Endothelial cell of umbilical vein (primary cell): Measurements from ENCODE around the gene REEP3. TPM values are rescaled to one million over a fixed set of nuclear protein-coding genes. Genes with fewer than 3 reads are reported as not detected.

Experiments used
- BruUV-seq: library from RNA; stranded (reverse); fragments of 400-500 nt; replicated peaks from 2 replicates; lab custom pipeline; 2021; lab: Mats Ljungman, UMichigan
- CTCF ChIA-PET: fragments of 300-600, 350-600 bp; sonication (Branson Sonifier 250); formaldehyde crosslinking; loops from one replicate; lab custom pipeline; 2021; ENCODE audit warnings: antibody characterized with exemption, inconsistent platforms; lab: Charles Lee
- POLR2A ChIA-PET: fragments of 300-600, 350-600 bp; sonication (Branson Sonifier 250); formaldehyde crosslinking; loops from one replicate; lab custom pipeline; 2021; ENCODE audit warnings: antibody characterized with exemption, inconsistent platforms; lab: Charles Lee
- DNase-seq: peaks from one replicate; pipeline ENCODE4 v3.0.0-alpha.2; 2011; ENCODE audit warnings: low read depth, low spot score
- FAIRE-seq: peaks from 2 replicates; lab custom pipeline; 2011; peaks lifted over from hg19 to GRCh38; lab: Jason Lieb, UNC
- H2AFZ ChIP-seq: 2 replicates; pipeline ENCODE4 v1.6.0; 2012; ENCODE audit warnings: low read depth, low read length, control low read depth, inconsistent platforms
- H3K27ac ChIP-seq: 2 replicates; pipeline ENCODE4 v1.5.1; 2011; ENCODE audit warnings: low read depth, mild to moderate bottlenecking, control low read depth, low read length, moderate library complexity; ENCODE audit not compliant: insufficient read depth
- H3K27me3 ChIP-seq, 2 experiments: 2 replicates each; pipeline versions ENCODE4 v1.6.0 to v1.6.1; 2011; ENCODE audit warnings: low read length in 2 of 2, mixed read lengths in 1 of 2; ENCODE audit not compliant: control insufficient read depth in 2 of 2, insufficient read depth in 2 of 2
- H3K36me3 ChIP-seq, 2 experiments: 2 replicates in 1 of 2; 3 replicates in 1 of 2; pipeline ENCODE4 v1.5.1; 2011; ENCODE audit warnings: low read length in 2 of 2, mild to moderate bottlenecking in 1 of 2, moderate library complexity in 1 of 2; ENCODE audit not compliant: control insufficient read depth in 2 of 2, insufficient read depth in 2 of 2; ENCODE audit errors: extremely low read depth in 1 of 2
- H3K4me1 ChIP-seq: 3 replicates; pipeline ENCODE4 v1.5.1; 2011; ENCODE audit warnings: mild to moderate bottlenecking, low read length; ENCODE audit not compliant: control insufficient read depth, insufficient read depth; ENCODE audit errors: extremely low read depth
- H3K4me2 ChIP-seq: 2 replicates; pipeline ENCODE4 v1.6.1; 2011; ENCODE audit warnings: low read length, control low read depth, mixed read lengths; ENCODE audit not compliant: insufficient read depth
- H3K4me3 ChIP-seq, 3 experiments: fragments of 200-600 bp in 1 of 3; sonication (generic), shearing (Covaris generic) in 1 of 3; replicated peaks in 1 of 3; 2 replicates each; pipeline ENCODE4 v1.5.1; 2011 to 2016; ENCODE audit warnings: control low read depth in 3 of 3, low read length in 3 of 3, mild to moderate bottlenecking in 2 of 3, inconsistent platforms in 1 of 3, low read depth in 1 of 3, moderate library complexity in 1 of 3; ENCODE audit not compliant: insufficient read depth in 1 of 3
- H3K79me2 ChIP-seq: 2 replicates; pipeline ENCODE4 v1.6.0; 2012; ENCODE audit warnings: low read length, inconsistent platforms; ENCODE audit not compliant: control insufficient read depth, insufficient read depth
- H3K9ac ChIP-seq: replicated peaks from 2 replicates; pipeline ENCODE3; 2011; ENCODE audit warnings: low read length, control low read depth; ENCODE audit not compliant: insufficient read depth; ENCODE audit errors: extremely low read depth
- H3K9me1 ChIP-seq: replicated peaks from 3 replicates; pipeline ENCODE4 v1.6.0; 2011; ENCODE audit warnings: mild to moderate bottlenecking, low read length; ENCODE audit not compliant: control insufficient read depth, insufficient read depth; ENCODE audit errors: extremely low read depth
- H3K9me3 ChIP-seq: replicated peaks from 2 replicates; pipeline ENCODE4 v1.5.1; 2012; ENCODE audit warnings: low read length, inconsistent platforms; ENCODE audit not compliant: control insufficient read depth, insufficient read depth
- H4K20me1 ChIP-seq: replicated peaks from 2 replicates; pipeline ENCODE3; 2011; ENCODE audit warnings: mild to moderate bottlenecking, low read length; ENCODE audit not compliant: control insufficient read depth, insufficient read depth; ENCODE audit errors: extremely low read depth
- EZH2 ChIP-seq: IDR thresholded peaks from 2 replicates; pipeline ENCODE4 v1.6.1; 2012; ENCODE audit warnings: borderline replicate concordance, low read depth, mild to moderate bottlenecking, moderate library complexity, low read length, inconsistent platforms; ENCODE audit not compliant: severe bottlenecking
- FOS ChIP-seq: IDR thresholded peaks from 2 replicates; pipeline ENCODE4 v1.6.1; 2011; ENCODE audit warnings: mild to moderate bottlenecking, low read length, moderate library complexity, borderline replicate concordance; ENCODE audit not compliant: insufficient read depth
- GATA2 ChIP-seq: IDR thresholded peaks from 2 replicates; pipeline ENCODE4 v1.7.0; 2011; ENCODE audit warnings: low read depth, mild to moderate bottlenecking, moderate library complexity, mixed read lengths, low read length; ENCODE audit not compliant: insufficient read length, insufficient read depth
- JUN ChIP-seq: IDR thresholded peaks from 2 replicates; pipeline ENCODE4 v1.6.1; 2011; ENCODE audit warnings: borderline replicate concordance, low read depth; ENCODE audit not compliant: insufficient read length, insufficient read depth
- POLR2A ChIP-seq: IDR thresholded peaks from 2 replicates; pipeline ENCODE4 v1.6.1; 2012; ENCODE audit warnings: low read depth, mild to moderate bottlenecking, control low read depth, low read length
- POLR2AphosphoS5 ChIP-seq: IDR thresholded peaks from 2 replicates; pipeline ENCODE4 v1.6.1; 2012; ENCODE audit warnings: low read depth, mild to moderate bottlenecking, control low read depth, low read length, moderate library complexity; ENCODE audit not compliant: insufficient read depth
- dilution Hi-C: fragments of 300-500 bp; cut with MboI; formaldehyde crosslinking; loops from one replicate; pipeline ENCODE4 v1.15.0; 2019; ENCODE audit warnings: low sequenced_read_pairs; ENCODE audit not compliant: extremely low pct_ligation_motif_present
- intact Hi-C: fragments of 100-400 bp; cut with micrococcal nuclease; formaldehyde crosslinking; loops from one replicate; pipeline ENCODE4 v1.10.0; 2022
- polyA plus RNA-seq, 4 experiments: library from polyadenylated mRNA; depleted of rRNA in 3 of 4; stranded (reverse) in 3 of 4; unstranded in 1 of 4; fragments of >200 nt; gene quantifications; 2 replicates each; pipeline versions ENCODE4 v1.2.1 to v1.2.3, GENCODE V29; 2011 to 2012; ENCODE audit warnings: missing spikeins in 1 of 4
- total RNA-seq: library from RNA; stranded (reverse); gene quantifications from 2 replicates; pipeline ENCODE4 v1.2.3, GENCODE V29; 2021

The REEP3 gene
- total and polyA plus RNA-seq, 2 donors (not counting 3 experiments of a cell fraction or from before 2014, with no cell fraction given) = 12.3 to 48.3 TPM

DNA sequence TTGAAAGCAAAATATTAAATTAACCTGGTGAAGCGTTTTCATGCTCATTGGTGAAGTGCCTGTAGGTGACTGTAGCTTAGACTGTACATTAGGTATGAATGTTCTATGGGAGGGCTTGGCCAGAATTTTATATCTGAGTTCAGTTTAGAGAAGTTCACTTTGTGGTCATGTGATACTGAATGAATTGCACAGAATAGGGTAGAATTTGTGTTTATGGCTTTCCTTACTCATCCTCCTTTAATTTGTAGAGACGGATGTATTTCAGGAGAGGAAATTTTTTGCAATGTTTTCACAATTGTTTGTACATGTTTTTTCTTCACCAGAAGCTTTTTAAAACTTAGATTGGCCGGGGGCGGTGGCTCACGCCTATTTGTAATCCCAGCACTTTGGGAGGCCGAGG, 32.3 kb downstream of the REEP3 start:
- H3K9ac ChIP-seq = peak overlapping the region; percentile 36
- ChIA-PET CTCF (interaction anchor here (1.3 to 1.6 kb wide), 2 partner anchors 284 to 387 kb away, joined by 3 to 4 read pairs; no protein-coding TSS in a partner anchor), POLR2A (interaction anchor here (1.0 kb wide), 1 partner anchor 32 kb away, joined by 3 read pairs; no protein-coding TSS in a partner anchor)
- H3K36me3 ChIP-seq = no peaks in the 10 kb centered on the region
- H3K9me1 ChIP-seq = no peaks in the 10 kb centered on the region
- no peak overlapping the region for H2AFZ ChIP-seq
- H3K4me2 ChIP-seq = peak overlapping the region; percentile 63
- FAIRE-seq (no peak), DNase-seq (no peak)
- no peak overlapping the region for H3K4me3 ChIP-seq
- no peaks in the 10 kb centered on the region for H3K27me3 ChIP-seq
- dilution Hi-C loops (no loop called here), intact Hi-C loops (no loop called here)
- no peaks in the 10 kb centered on the region for H4K20me1 ChIP-seq
- TSS peak; percentile 78 for BruUV-seq
- H3K79me2 ChIP-seq = peaks cover 34% of the 10 kb centered on the region
- peaks cover 41% of the 10 kb centered on the region for H3K4me1 ChIP-seq
- peak overlapping the region; percentile 90 for H3K27ac ChIP-seq
- TF ChIP-seq GATA2 = no peak
- TF ChIP-seq FOS = no peak
- no peak for TF ChIP-seq JUN
- TF ChIP-seq EZH2 = no peak
- H3K9me3 ChIP-seq = no peaks in the 10 kb centered on the region

DNA sequence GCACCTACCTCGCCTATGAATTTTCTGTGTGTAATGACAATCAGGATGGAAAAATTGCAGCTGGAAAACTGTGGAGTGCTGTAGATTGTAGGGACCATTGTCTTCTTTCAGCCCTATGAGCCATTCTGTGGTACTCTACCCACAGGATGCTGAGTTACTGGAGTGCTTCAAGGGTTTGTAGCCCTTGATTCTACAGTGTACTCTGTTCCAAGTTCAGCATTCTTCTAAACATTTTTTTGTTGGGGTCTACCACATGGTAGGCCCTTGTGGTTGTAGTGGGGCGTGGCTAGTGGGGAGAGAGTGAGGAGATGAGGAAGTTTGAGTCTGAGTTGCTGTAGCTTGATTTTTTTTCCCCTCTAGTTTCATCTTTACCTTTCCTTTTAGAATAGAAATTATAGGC, 33.5 kb downstream of the REEP3 start:
- Histone ChIP-seq H3K36me3 (no peaks in the 10 kb centered on the region), H4K20me1 (no peaks in the 10 kb centered on the region), H3K9me3 (no peaks in the 10 kb centered on the region), H3K4me2 (peak overlapping the region; percentile 80), H3K27me3 (no peaks in the 10 kb centered on the region), H3K9me1 (no peaks in the 10 kb centered on the region), H3K27ac (peak overlapping the region; percentile 90), H2AFZ (peak overlapping the region; percentile 48), H3K4me3 (no peak overlapping the region), H3K4me1 (peaks cover 41% of the 10 kb centered on the region), H3K9ac (peak overlapping the region; percentile 27), H3K79me2 (peaks cover 41% of the 10 kb centered on the region)
- dilution Hi-C loops (no loop called here), intact Hi-C loops (loop anchor here (1.0 kb wide), 1 partner anchor 75 kb away; no protein-coding TSS in a partner anchor)
- DNase-seq (peak; percentile 50), FAIRE-seq (no peak)
- BruUV-seq = no TSS peak
- no peak for TF ChIP-seq GATA2
- TF ChIP-seq JUN = no peak
- TF ChIP-seq EZH2 = no peak
- no peak for TF ChIP-seq FOS
- no peak for TF ChIP-seq POLR2AphosphoS5
- no peak for TF ChIP-seq POLR2A
- CTCF ChIA-PET = interaction anchor here (0.6 to 1.6 kb wide), 7 partner anchors 9 to 387 kb away, joined by 3 to 8 read pairs (median 4); no protein-coding TSS in a partner anchor
- POLR2A ChIA-PET = interaction anchor here (1.3 kb wide), 1 partner anchor 82 kb away, joined by 4 read pairs; no protein-coding TSS in a partner anchor
